ENCODE data around the gene HECTD2.

The HECTD2 gene

GRCh38 chr10:91409069-91409868 is 875 bp upstream of the HECTD2 start:
- WGBS (ENCODE audit: extremely low coverage, insufficient coverage, insufficient read length) = no CpG with 5 or more reads among the region's 31 CpGs
- peak overlapping the region; percentile 92 for H3K4me3 ChIP-seq (ENCODE audit: low read depth, low read length)

GRCh38 chr10:91410638-91411371 is 661 bp downstream of the HECTD2 start:
- Histone ChIP-seq H3K4ac (ENCODE audit: low read depth, low read length) (peak overlapping the region; percentile 74), H2AFZ (ENCODE audit: insufficient read depth, low read length, poor library complexity) (peak overlapping the region; percentile 91), H2BK5ac (ENCODE audit: low read depth, low read length, poor library complexity) (peak overlapping the region; percentile 44), H3K9ac (ENCODE audit: low read length) (peak overlapping the region; percentile 75), H3K4me2 (ENCODE audit: low read length) (peak overlapping the region; percentile 65), H3K9me3 (ENCODE audit: insufficient read depth, low read depth, low read length) (no peaks in the 10 kb centered on the region), H4K8ac (ENCODE audit: low read depth, low read length) (peak overlapping the region; percentile 89), H3K79me1 (ENCODE audit: low read length) (peaks cover 15% of the 10 kb centered on the region), H3K36me3 (ENCODE audit: control insufficient read depth in 1 of 2, insufficient read depth in 2 of 2, low read length in 2 of 2) (no peaks in the 10 kb centered on the region), H4K91ac (ENCODE audit: low read depth, low read length) (peak overlapping the region; percentile 90), H2AK5ac (ENCODE audit: low read length) (peak overlapping the region; percentile 9), H2BK12ac (ENCODE audit: low read length) (no peak overlapping the region), H3K4me3 (ENCODE audit: low read depth, low read length) (peak overlapping the region; percentile 92), H3K23ac (ENCODE audit: low read length) (no peak overlapping the region), H3K18ac (ENCODE audit: low read length) (peak overlapping the region; percentile 98), H4K12ac (ENCODE audit: low read depth, low read length) (peak overlapping the region; percentile 87), H3K79me2 (ENCODE audit: control insufficient read depth, insufficient read depth, low read length, poor library complexity) (peaks cover 10% of the 10 kb centered on the region), H2BK120ac (ENCODE audit: insufficient read depth, low read length, poor library complexity) (peak overlapping the region; percentile 78), H3K14ac (ENCODE audit: low read length) (peak overlapping the region; percentile 94), H3K4me1 (ENCODE audit: control insufficient read depth in 1 of 2, insufficient read depth in 2 of 2, low read length in 2 of 2) (peaks cover 0 to 3% of the 10 kb centered on the region in 2 experiments), H3K27me3 (ENCODE audit: insufficient read depth, low read length) (no peaks in the 10 kb centered on the region), H3K27ac (ENCODE audit: low read depth, low read length) (peak overlapping the region; percentile 73)
- no CpG with 5 or more reads among the region's 26 CpGs for WGBS (ENCODE audit: extremely low coverage, insufficient coverage, insufficient read length)
- DNase-seq = no peak

More at GRCh38 chr10:91409069-91409868, 875 bp upstream of the HECTD2 start:
- Histone ChIP-seq H3K18ac (ENCODE audit: low read length) (peak overlapping the region; percentile 100), H3K9me3 (ENCODE audit: insufficient read depth, low read depth, low read length) (no peaks in the 10 kb centered on the region), H3K27me3 (ENCODE audit: insufficient read depth, low read length) (no peaks in the 10 kb centered on the region), H3K23ac (ENCODE audit: low read length) (no peak overlapping the region), H2AK5ac (ENCODE audit: low read length) (peak overlapping the region; percentile 99), H3K36me3 (ENCODE audit: control insufficient read depth in 1 of 2, insufficient read depth in 2 of 2, low read length in 2 of 2) (no peaks in the 10 kb centered on the region), H3K27ac (ENCODE audit: low read depth, low read length) (peak overlapping the region; percentile 97), H3K79me1 (ENCODE audit: low read length) (peaks cover 15% of the 10 kb centered on the region), H4K12ac (ENCODE audit: low read depth, low read length) (peak overlapping the region; percentile 100), H3K79me2 (ENCODE audit: control insufficient read depth, insufficient read depth, low read length, poor library complexity) (peaks cover 10% of the 10 kb centered on the region), H4K8ac (ENCODE audit: low read depth, low read length) (peak overlapping the region; percentile 100), H3K4me2 (ENCODE audit: low read length) (peak overlapping the region; percentile 65), H2BK12ac (ENCODE audit: low read length) (no peak overlapping the region), H2AFZ (ENCODE audit: insufficient read depth, low read length, poor library complexity) (peak overlapping the region; percentile 98), H3K9ac (ENCODE audit: low read length) (peak overlapping the region; percentile 97), H3K4me1 (ENCODE audit: control insufficient read depth in 1 of 2, insufficient read depth in 2 of 2, low read length in 2 of 2) (peaks cover 0 to 3% of the 10 kb centered on the region in 2 experiments), H3K14ac (ENCODE audit: low read length) (peak overlapping the region; percentile 100), H2BK120ac (ENCODE audit: insufficient read depth, low read length, poor library complexity) (peak overlapping the region; percentile 100), H3K4ac (ENCODE audit: low read depth, low read length) (peak overlapping the region; percentile 99), H2BK5ac (ENCODE audit: low read depth, low read length, poor library complexity) (peak overlapping the region; percentile 97), H4K91ac (ENCODE audit: low read depth, low read length) (peak overlapping the region; percentile 99)
- peak in 1 of 2 donors; percentile 53 for DNase-seq

DNA sequence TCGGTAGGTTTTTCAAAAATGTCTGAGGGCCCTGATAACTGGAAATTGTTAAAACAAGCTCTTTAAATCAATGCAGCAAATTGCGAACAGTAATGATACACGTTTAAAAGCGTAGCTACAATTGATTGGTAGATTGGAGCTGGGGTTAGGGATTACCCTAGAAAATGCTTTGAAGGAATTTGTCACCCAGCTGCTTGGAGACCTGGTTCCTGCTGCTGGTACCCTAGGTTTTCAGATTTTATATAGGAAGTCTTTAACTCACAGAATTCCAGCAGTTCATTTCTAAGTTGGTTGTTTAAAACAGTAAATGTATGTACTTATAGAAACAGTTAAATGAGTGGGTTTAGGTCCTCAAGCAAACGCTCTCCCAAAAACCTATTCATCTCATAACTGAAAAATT is 1.5 kb downstream of the HECTD2 start:
- Histone ChIP-seq H3K79me1 (ENCODE audit: low read length) (peaks cover 15% of the 10 kb centered on the region), H3K18ac (ENCODE audit: low read length) (no peak overlapping the region), H3K27ac (ENCODE audit: low read depth, low read length) (no peak overlapping the region), H4K12ac (ENCODE audit: low read depth, low read length) (no peak overlapping the region), H2BK5ac (ENCODE audit: low read depth, low read length, poor library complexity) (no peak overlapping the region), H2AK5ac (ENCODE audit: low read length) (no peak overlapping the region), H3K4me1 (ENCODE audit: control insufficient read depth in 1 of 2, insufficient read depth in 2 of 2, low read length in 2 of 2) (peaks cover 0 to 3% of the 10 kb centered on the region in 2 experiments), H3K9me3 (ENCODE audit: insufficient read depth, low read depth, low read length) (no peaks in the 10 kb centered on the region), H3K9ac (ENCODE audit: low read length) (no peak overlapping the region), H3K4me3 (ENCODE audit: low read depth, low read length) (no peak overlapping the region), H4K91ac (ENCODE audit: low read depth, low read length) (no peak overlapping the region), H3K36me3 (ENCODE audit: control insufficient read depth in 1 of 2, insufficient read depth in 2 of 2, low read length in 2 of 2) (no peaks in the 10 kb centered on the region), H4K8ac (ENCODE audit: low read depth, low read length) (no peak overlapping the region), H2AFZ (ENCODE audit: insufficient read depth, low read length, poor library complexity) (no peak overlapping the region), H3K23ac (ENCODE audit: low read length) (no peak overlapping the region), H3K27me3 (ENCODE audit: insufficient read depth, low read length) (no peaks in the 10 kb centered on the region), H2BK12ac (ENCODE audit: low read length) (no peak overlapping the region), H3K4ac (ENCODE audit: low read depth, low read length) (no peak overlapping the region), H3K4me2 (ENCODE audit: low read length) (no peak overlapping the region), H3K14ac (ENCODE audit: low read length) (no peak overlapping the region), H3K79me2 (ENCODE audit: control insufficient read depth, insufficient read depth, low read length, poor library complexity) (peaks cover 10% of the 10 kb centered on the region), H2BK120ac (ENCODE audit: insufficient read depth, low read length, poor library complexity) (no peak overlapping the region)
- no peak for DNase-seq
- WGBS (ENCODE audit: extremely low coverage, insufficient coverage, insufficient read length) = no CpG with 5 or more reads among the region's 5 CpGs

- WGBS (ENCODE audit: extremely low coverage, insufficient coverage, insufficient read length) = no CpG with 5 or more reads among the region's 4 CpGs
- no peak overlapping the region for H2AK5ac ChIP-seq (ENCODE audit: low read length)
- no peak overlapping the region for H2AFZ ChIP-seq (ENCODE audit: insufficient read depth, low read length, poor library complexity)
- H3K4me1 ChIP-seq (ENCODE audit: control insufficient read depth in 1 of 2, insufficient read depth in 2 of 2, low read length in 2 of 2) = peaks cover 0 to 3% of the 10 kb centered on the region in 2 experiments
- H3K23ac ChIP-seq (ENCODE audit: low read length) = no peak overlapping the region
- H4K12ac ChIP-seq (ENCODE audit: low read depth, low read length) = no peak overlapping the region
- no peak overlapping the region for H3K4me3 ChIP-seq (ENCODE audit: low read depth, low read length)
- H3K79me1 ChIP-seq (ENCODE audit: low read length) = peaks cover 15% of the 10 kb centered on the region
- no peak overlapping the region for H2BK120ac ChIP-seq (ENCODE audit: insufficient read depth, low read length, poor library complexity)
- H3K36me3 ChIP-seq (ENCODE audit: control insufficient read depth in 1 of 2, insufficient read depth in 2 of 2, low read length in 2 of 2) = no peaks in the 10 kb centered on the region
- no peak overlapping the region for H3K4ac ChIP-seq (ENCODE audit: low read depth, low read length)
- H2BK5ac ChIP-seq (ENCODE audit: low read depth, low read length, poor library complexity) = no peak overlapping the region
- H3K27ac ChIP-seq (ENCODE audit: low read depth, low read length) = no peak overlapping the region
- no peak overlapping the region for H4K91ac ChIP-seq (ENCODE audit: low read depth, low read length)
- H3K9me3 ChIP-seq (ENCODE audit: insufficient read depth, low read depth, low read length) = no peaks in the 10 kb centered on the region
- H2BK12ac ChIP-seq (ENCODE audit: low read length) = no peak overlapping the region
- H3K9ac ChIP-seq (ENCODE audit: low read length) = no peak overlapping the region
- no peak overlapping the region for H3K14ac ChIP-seq (ENCODE audit: low read length)
- H4K8ac ChIP-seq (ENCODE audit: low read depth, low read length) = no peak overlapping the region
- H3K79me2 ChIP-seq (ENCODE audit: control insufficient read depth, insufficient read depth, low read length, poor library complexity) = peaks cover 10% of the 10 kb centered on the region
- no peak overlapping the region for H3K18ac ChIP-seq (ENCODE audit: low read length)
- DNase-seq = no peak
- no peaks in the 10 kb centered on the region for H3K27me3 ChIP-seq (ENCODE audit: insufficient read depth, low read length)
- no peak overlapping the region for H3K4me2 ChIP-seq (ENCODE audit: low read length)
Measured at GRCh38 chr10:91412354-91413087, 2.4 kb downstream of the HECTD2 start.

All from trophoblast cell (in vitro differentiated cells and primary cell).